ENCODE data around the gene GLRX5.
A peak's percentile ranks its signal among the peaks of the same experiment; 100 is the strongest.

Gene GLRX5

GRCh38 chr14:95534299-95535225 lies at the start of gene GLRX5:
Gene GLRX5 (plus strand): TSS chr14:95535050. CDS start chr14:95535090, 40 bp downstream.
- peak; percentile 97 to 98 for DNase-seq

GRCh38 chr14:95485222-95485819 lies 49.5 kb upstream of the GLRX5 start:
- no peak for DNase-seq

GRCh38 chr14:95486875-95487668 lies 47.8 kb upstream of the GLRX5 start:
- DNase-seq: no peak

- DNase-seq: no peak
Measured at GRCh38 chr14:95487669-95488084, 47.2 kb upstream of the GLRX5 start.

- no peak for DNase-seq
Measured at GRCh38 chr14:95488376-95489213, 46.3 kb upstream of the GLRX5 start.

- DNase-seq: no peak
Measured at GRCh38 chr14:95489214-95490137, 45.4 kb upstream of the GLRX5 start.

GRCh38 chr14:95490138-95490509 lies 44.7 kb upstream of the GLRX5 start:
- DNase-seq: no peak

- DNase-seq: no peak
Measured at GRCh38 chr14:95490727-95491451, 44.0 kb upstream of the GLRX5 start.

- no peak for DNase-seq
Measured at GRCh38 chr14:95491936-95492608, 42.8 kb upstream of the GLRX5 start.

- no peak for DNase-seq
Measured at GRCh38 chr14:95493503-95493902, 41.3 kb upstream of the GLRX5 start.

GRCh38 chr14:95493976-95494375 lies 40.9 kb upstream of the GLRX5 start:
- no peak for DNase-seq

GRCh38 chr14:95494456-95494855 lies 40.4 kb upstream of the GLRX5 start:
- DNase-seq: no peak

- DNase-seq: no peak
Measured at GRCh38 chr14:95495076-95495475, 39.8 kb upstream of the GLRX5 start.

GRCh38 chr14:95495538-95496025 lies 39.3 kb upstream of the GLRX5 start:
- no peak for DNase-seq

GRCh38 chr14:95496111-95496681 lies 38.7 kb upstream of the GLRX5 start:
- DNase-seq: no peak

GRCh38 chr14:95496690-95497259 lies 38.1 kb upstream of the GLRX5 start:
- DNase-seq: no peak

GRCh38 chr14:95497561-95498011 lies 37.3 kb upstream of the GLRX5 start:
- no peak for DNase-seq

GRCh38 chr14:95498622-95499353 lies 36.1 kb upstream of the GLRX5 start:
- DNase-seq: no peak
